ENCODE measurements around the gene TIMM44. TPM values are rescaled to one million over a fixed set of nuclear protein-coding genes. Genes with fewer than 3 reads are reported as not detected.

Gene TIMM44, protein sequence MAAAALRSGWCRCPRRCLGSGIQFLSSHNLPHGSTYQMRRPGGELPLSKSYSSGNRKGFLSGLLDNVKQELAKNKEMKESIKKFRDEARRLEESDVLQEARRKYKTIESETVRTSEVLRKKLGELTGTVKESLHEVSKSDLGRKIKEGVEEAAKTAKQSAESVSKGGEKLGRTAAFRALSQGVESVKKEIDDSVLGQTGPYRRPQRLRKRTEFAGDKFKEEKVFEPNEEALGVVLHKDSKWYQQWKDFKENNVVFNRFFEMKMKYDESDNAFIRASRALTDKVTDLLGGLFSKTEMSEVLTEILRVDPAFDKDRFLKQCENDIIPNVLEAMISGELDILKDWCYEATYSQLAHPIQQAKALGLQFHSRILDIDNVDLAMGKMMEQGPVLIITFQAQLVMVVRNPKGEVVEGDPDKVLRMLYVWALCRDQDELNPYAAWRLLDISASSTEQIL
- total RNA-seq (ENCODE audit: low replicate concordance), result 43.7 and 59.5 TPM in 2 replicates

DNA sequence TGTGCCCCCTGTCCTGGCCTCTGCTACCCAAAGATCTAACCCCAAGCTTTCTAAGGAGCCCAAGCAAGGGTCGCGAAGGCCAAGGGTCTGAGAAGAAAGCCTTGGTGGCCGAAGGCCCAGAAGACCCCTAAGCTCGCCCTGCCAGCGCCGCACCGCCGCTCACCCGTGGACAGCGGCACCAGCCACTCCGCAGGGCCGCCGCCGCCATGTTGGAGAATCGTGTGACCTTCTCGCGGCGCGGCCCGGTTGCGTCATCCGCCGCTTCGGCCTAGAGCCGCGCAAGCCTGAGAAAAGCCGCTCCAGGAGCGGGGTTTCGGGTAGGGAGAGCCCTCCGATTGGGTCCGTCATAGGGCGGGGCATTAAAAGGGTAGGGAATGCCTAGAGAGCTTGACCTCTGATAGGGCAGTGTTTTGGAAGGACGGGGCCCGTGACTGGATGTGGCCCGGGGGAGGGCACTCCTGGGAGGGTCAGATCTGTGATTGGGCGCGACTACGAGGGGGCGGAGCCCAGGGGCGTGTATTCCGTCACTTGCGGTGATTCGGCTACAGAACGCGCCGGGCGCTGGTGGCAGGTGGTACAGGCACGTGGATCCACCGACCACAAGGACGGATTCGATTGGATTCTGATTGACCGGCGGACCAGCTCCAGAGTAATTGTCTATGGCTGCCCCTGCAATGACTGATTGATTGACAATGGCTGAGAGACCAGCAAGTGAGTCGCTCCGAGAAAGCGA lies at the start of gene TIMM44:
TSS of gene TIMM44 (minus strand) at position 223 of the 733 bp plus-strand sequence. CDS start at position 208, 15 bp downstream.
- Histone ChIP-seq H4K20me1 (ENCODE audit: low read depth) (no peaks in the 10 kb centered on the region), H3K4me1 (peaks cover 5% of the 10 kb centered on the region), H3K4me2 (peak within 1 kb of the TSS; percentile 97), H3K79me2 (ENCODE audit: low read depth) (peaks cover 29% of the 10 kb centered on the region), H3K4me3 (peak within 1 kb of the TSS; percentile 92), H3F3A (ENCODE audit: low read depth) (peaks cover 4% of the 10 kb centered on the region), H3K27ac (peak within 1 kb of the TSS; percentile 91), H3K9ac (peak within 1 kb of the TSS; percentile 97), H3K36me3 (no peaks in the 10 kb centered on the region), H3K9me3 (ENCODE audit: low read depth) (no peaks in the 10 kb centered on the region), H2AFZ (replicated peaks) (peak within 1 kb of the TSS; percentile 78), H3K27me3 (no peaks in the 10 kb centered on the region)
- Mint-ChIP-seq H3K27ac (peak within 1 kb of the TSS; percentile 95), H3K4me1 (peaks cover 16% of the 10 kb centered on the region), H3K4me3 (peak within 1 kb of the TSS; percentile 95), H3K9me3 (no peaks in the 10 kb centered on the region), H3K27me3 (ENCODE audit: insufficient read depth, low read depth) (peaks cover 4% of the 10 kb centered on the region), H3K36me3 (peaks cover 11% of the 10 kb centered on the region)
- no peak for TF ChIP-seq EZH2 (IDR thresholded peaks at IDR 0.05)
- TF ChIP-seq, protein P1, sequence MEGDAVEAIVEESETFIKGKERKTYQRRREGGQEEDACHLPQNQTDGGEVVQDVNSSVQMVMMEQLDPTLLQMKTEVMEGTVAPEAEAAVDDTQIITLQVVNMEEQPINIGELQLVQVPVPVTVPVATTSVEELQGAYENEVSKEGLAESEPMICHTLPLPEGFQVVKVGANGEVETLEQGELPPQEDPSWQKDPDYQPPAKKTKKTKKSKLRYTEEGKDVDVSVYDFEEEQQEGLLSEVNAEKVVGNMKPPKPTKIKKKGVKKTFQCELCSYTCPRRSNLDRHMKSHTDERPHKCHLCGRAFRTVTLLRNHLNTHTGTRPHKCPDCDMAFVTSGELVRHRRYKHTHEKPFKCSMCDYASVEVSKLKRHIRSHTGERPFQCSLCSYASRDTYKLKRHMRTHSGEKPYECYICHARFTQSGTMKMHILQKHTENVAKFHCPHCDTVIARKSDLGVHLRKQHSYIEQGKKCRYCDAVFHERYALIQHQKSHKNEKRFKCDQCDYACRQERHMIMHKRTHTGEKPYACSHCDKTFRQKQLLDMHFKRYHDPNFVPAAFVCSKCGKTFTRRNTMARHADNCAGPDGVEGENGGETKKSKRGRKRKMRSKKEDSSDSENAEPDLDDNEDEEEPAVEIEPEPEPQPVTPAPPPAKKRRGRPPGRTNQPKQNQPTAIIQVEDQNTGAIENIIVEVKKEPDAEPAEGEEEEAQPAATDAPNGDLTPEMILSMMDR (IDR thresholded peaks at IDR 0.05), result no peak
- TF ChIP-seq EZH2phosphoT487 (IDR thresholded peaks at IDR 0.05), result no peak
- DNase-seq (ENCODE audit: low spot score), result peak; percentile 100

DNA sequence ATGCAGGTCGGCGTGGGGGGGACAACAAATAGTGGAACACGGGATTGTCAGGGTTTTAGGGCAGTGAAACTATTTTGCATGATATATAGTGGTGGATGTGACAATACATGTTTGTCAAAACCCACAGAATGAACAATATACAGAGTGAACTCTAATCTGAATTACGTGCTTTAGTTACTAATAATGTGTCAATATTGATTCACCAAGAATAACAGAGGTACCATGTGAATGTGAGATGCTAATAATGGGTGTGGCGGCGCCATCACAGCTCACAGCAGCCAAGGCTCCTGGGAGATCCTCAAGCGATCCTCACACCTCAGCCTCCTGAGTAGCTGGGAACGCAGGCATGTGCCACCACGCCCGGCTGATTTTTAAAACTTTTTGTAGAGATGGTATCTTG lies 49.1 kb upstream of the TIMM44 start:
- peaks cover 7% of the 10 kb centered on the region for H3K4me1 ChIP-seq
- Mint-ChIP-seq H3K36me3 (peaks cover 32% of the 10 kb centered on the region), H3K4me3 (no peak overlapping the region), H3K4me1 (peaks cover 14% of the 10 kb centered on the region), H3K9me3 (no peaks in the 10 kb centered on the region), H3K27ac (no peak overlapping the region), H3K27me3 (ENCODE audit: insufficient read depth, low read depth) (peaks cover 3% of the 10 kb centered on the region)
- H3K9ac ChIP-seq, result no peak overlapping the region
- H3K79me2 ChIP-seq (ENCODE audit: low read depth), result peaks cover 100% of the 10 kb centered on the region
- no peak for TF ChIP-seq EZH2 (IDR thresholded peaks at IDR 0.05)
- no peak for TF ChIP-seq EZH2phosphoT487 (IDR thresholded peaks at IDR 0.05)
- TF ChIP-seq, protein P1 (IDR thresholded peaks at IDR 0.05), result no peak
- H3K27ac ChIP-seq, result no peak overlapping the region
- no peaks in the 10 kb centered on the region for H3K27me3 ChIP-seq
- H3F3A ChIP-seq (ENCODE audit: low read depth), result peaks cover 11% of the 10 kb centered on the region
- no peak overlapping the region for H3K4me2 ChIP-seq
- H4K20me1 ChIP-seq (ENCODE audit: low read depth), result peaks cover 100% of the 10 kb centered on the region
- H3K4me3 ChIP-seq, result no peak overlapping the region
- H2AFZ ChIP-seq (replicated peaks), result no peak overlapping the region
- H3K36me3 ChIP-seq, result peaks cover 3% of the 10 kb centered on the region
- no peak for DNase-seq (ENCODE audit: low spot score)
- H3K9me3 ChIP-seq (ENCODE audit: low read depth), result no peaks in the 10 kb centered on the region

DNA sequence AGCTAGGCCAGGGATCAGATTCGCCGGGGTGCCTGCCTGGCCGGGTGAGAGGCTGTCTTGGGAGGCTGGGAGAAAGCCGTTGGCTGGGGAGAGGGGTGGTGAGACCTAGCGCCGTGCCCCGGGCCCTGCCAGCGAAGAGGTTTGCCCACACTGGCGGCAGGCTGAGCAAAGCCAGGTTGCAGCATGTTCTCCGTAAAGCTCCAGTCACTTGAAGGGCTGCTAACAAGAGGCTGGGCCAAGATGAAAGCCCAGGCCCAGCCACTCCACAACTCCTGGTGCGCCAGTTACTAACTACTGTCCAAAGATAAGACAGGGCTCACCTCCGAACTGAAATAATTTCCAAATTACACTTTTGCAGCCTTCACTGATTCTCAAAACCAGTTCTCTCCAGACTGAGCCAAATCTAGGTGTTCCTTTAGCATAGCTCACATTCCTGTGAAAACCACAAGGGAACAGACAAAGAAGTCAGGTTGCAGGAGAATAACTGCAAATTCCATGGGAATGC lies 45.7 kb upstream of the TIMM44 start:
- Histone ChIP-seq H3K36me3 (peaks cover 3% of the 10 kb centered on the region), H3K4me1 (no peaks in the 10 kb centered on the region), H3K4me3 (no peak overlapping the region), H2AFZ (replicated peaks) (no peak overlapping the region), H4K20me1 (ENCODE audit: low read depth) (peaks cover 100% of the 10 kb centered on the region), H3K27ac (no peak overlapping the region), H3K4me2 (no peak overlapping the region), H3K9ac (no peak overlapping the region), H3K79me2 (ENCODE audit: low read depth) (peaks cover 98% of the 10 kb centered on the region), H3K27me3 (no peaks in the 10 kb centered on the region), H3K9me3 (ENCODE audit: low read depth) (no peaks in the 10 kb centered on the region), H3F3A (ENCODE audit: low read depth) (no peaks in the 10 kb centered on the region)
- Mint-ChIP-seq H3K27ac (no peak overlapping the region), H3K9me3 (no peaks in the 10 kb centered on the region), H3K4me1 (peaks cover 6% of the 10 kb centered on the region), H3K27me3 (ENCODE audit: insufficient read depth, low read depth) (peaks cover 9% of the 10 kb centered on the region), H3K36me3 (peaks cover 32% of the 10 kb centered on the region), H3K4me3 (no peak overlapping the region)
- TF ChIP-seq EZH2 (IDR thresholded peaks at IDR 0.05), result no peak
- TF ChIP-seq EZH2phosphoT487 (IDR thresholded peaks at IDR 0.05), result no peak
- TF ChIP-seq, protein P1 (IDR thresholded peaks at IDR 0.05), result no peak
- DNase-seq (ENCODE audit: low spot score), result no peak
